Activated naive CD4-positive, alpha-beta T cell treated with anti-CD3 and anti-CD28 coated beads, Interleukin-2, amount 50 U/mL, for 16 hours (primary cell): Measurements from ENCODE around the gene DUS2.

Source experiments
- DNase-seq: peaks from one replicate; pipeline ENCODE4 v3.0.0-alpha.2; 2020

DUS2 gene

DNA sequence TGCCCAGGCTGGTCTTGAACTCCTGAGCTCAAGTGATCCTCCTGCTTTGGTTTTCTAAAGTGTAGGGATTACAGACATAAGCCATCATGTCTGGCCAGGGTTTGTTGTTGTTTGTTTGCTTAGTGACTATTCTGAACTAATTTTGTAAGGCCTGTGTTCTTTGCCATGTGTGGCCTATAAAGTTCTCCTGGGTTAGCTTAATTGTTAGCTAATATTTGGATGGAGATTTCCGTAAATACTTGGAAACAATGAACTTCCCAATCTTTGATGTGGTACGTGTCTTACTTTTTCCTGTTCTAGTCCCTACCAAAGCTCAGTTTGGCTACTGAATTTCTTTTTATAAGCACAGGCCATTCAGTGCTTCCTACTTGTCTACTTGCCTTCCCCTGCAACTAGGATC, 24.9 kb downstream of the DUS2 start:
- DNase-seq, result no peak

DNA sequence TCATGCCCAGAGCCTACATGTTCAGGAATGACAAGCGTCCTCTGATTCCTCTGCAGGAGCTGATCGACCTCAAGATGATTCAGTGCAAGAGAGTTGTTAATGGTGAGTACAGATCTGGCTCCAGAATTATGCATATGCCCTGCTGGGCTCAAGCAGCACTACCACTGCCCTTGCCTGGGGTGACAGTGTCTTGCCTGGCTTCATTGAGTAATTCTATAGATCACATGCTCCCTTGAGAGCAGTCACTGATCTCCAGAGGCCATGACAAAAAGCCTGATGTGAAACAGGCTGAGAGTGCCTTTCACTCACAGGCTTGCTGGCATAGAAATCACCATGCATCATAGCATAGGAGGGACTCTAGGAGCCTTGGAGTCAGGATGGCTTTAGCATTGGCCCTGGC, 26.4 kb downstream of the DUS2 start:
- no peak for DNase-seq

DNA sequence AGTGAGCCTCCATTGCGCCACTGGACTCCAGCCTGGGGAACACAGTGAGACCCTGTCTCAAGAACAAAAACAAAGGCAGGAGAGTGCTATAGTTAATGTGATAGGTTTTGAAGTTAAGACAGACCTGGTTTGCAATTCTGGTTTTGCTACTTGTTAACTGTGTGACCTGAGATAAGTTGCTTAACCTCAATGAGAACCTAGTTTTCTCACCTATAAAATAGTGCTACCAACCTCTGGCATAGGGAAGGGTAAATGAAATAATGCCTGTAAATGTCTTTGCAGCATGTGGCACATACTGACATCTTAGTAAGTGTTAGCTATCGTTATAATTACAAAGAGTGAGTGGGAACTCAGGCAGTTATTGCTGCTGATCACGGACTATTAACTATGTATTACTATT, 32.3 kb downstream of the DUS2 start:
- no peak for DNase-seq

DNA sequence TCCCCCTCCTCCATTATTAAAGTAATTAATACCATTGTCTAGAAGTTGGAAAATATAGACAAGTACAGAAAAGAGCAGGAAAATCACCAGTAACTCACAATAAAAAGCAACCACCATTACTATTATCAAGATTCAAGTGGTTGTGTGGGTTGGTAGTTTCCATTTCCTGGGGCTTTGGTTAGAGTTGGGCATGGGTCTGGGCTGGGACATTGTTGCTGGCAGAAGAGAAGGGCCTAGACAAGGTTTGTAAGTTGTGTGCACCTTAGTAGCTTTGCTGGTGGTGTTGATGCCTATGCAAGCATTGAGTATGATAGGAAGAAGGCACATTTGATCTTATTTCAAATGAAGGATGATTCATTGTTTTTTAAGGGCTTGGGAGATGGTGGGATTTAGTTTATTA, 36.7 kb downstream of the DUS2 start:
- DNase-seq, result no peak

DNA sequence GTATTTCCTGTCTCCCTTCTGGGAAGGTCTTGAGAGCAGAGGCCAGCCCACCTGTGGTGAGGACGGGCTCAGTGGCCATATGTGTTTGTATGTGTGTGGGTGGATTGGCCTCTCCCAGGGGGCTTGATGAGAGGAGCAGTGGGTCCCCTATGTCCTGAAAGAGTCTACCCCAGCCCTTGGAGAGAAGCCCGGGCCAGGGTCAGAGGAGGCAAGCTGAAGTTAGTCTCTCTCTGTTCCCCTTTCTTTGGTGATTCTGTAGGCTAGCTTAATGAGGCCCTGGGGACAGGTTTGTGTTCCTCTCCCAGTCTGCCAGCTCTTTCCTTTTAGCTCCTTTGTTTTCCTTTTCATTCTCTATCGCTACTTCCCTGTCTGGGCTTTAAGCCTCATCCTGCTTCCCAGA, 38.3 kb downstream of the DUS2 start:
- no peak for DNase-seq

DNA sequence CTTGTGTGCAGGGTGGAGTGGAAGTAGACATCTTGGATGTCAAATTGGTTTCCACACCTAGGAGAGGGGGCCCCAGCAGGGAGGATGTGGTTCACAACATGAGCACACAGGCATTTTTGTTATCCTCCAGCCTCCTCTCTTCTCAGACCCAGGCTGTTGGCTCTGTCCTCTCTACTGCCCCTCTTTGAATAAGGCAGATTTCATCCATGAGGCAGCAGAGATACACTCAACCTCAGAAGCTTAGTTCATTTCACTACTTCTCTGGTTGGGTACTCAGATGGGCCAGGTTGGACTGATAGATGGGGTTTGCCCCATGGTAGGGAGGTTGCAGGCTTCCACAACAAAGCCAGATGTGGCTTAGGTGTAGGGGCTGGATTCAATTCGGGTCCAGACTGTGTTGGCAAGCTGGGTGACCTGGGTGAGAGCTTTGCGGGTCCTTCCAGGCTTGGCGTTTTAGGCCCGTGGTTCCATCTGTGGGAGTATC, 39.9 kb downstream of the DUS2 start:
- DNase-seq, result no peak

DNA sequence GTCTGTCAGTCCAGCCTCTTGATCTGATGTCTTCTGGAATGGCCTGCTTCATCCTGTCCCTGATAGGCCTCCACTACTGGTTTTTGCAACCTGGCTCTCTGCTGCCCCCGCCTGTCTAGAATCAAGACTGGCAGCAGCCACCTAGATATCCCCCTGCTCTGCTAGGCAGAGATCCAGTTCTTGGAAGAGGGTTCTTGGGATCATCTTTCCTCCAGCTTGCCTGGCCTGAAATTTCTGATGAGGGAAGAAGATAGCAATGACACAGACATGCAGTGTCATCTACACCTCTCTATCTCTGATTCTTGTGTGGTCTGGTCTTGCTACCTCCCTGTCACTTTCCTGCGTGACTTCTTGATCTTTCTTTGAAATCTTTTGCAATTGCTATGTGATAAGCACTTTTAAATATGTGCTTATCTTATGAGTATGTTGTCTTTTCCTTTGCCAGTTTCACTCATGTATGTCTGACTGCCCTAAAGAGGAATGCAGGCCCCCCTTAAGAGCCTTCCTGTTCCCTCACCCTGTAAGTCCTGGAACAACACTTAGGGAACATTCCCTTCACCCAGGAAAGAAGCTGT, 41.8 kb downstream of the DUS2 start:
- DNase-seq, result peak; percentile 70

DNA sequence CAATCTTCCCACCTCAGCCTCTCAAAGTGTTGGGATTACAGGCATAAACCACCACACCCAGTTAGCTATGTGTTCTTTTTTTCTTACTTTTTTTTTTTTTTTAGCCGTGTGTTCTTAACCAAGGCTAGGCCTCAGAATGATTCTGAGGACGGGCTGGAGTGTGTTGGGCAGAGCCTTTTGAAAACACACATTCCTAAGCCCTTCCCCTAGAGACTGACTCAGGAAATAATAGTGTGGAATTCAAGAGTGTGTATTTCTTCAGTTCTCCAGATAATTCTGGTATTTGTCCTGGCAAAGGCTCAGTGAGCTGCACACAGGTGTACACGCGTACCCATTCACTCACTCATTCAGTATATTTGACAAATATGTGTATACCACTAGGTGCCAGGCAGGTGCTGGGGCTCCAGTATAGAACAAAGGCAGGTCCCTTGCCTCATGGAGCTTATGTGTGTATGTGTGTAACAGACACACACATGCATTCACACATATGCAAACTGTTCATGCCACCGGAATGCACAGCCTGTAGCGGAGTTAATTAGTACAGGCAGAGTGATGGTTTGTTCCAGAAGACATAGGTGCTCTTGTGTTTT, 42.7 kb downstream of the DUS2 start:
- DNase-seq, result no peak

DNA sequence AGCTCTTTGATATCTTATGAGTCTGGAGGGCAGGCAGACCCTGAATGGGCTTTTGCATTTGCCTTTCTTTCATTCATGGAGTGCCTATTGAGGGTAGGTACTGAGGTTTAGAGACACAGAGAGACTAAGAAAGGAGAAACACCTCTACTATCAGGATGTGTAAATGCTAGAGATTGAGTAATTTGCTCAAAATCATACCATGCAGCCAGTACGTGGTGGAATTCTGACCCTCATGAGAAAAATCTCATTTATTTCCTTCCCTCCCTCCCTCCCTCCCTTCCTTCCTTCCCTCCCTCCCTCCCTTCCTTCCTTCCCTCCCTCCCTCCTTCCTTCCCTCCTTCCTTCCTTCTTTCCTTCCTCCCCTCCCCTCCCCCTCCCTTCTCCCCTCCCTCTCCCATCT, 43.7 kb downstream of the DUS2 start:
- DNase-seq, result no peak

DNA sequence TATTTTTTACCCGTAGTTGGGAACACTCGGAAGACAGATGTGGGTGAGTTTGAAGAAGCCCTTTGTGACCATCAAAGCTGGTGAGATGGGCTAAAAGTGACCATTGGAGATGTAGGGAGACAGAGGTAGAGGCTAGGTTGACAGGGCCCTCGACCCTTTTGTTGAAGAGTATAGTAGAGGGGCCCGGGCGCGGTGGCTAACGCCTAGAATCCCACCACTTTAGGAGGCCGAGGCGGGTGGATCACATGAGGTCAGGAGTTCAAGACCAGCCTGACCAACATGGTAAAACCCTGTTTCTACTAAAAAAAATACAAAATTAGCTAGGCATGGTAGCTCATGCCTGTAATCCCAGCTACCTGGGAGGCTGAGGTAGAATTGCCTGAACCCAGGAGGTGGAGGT, 45.8 kb downstream of the DUS2 start:
- DNase-seq, result no peak

DNA sequence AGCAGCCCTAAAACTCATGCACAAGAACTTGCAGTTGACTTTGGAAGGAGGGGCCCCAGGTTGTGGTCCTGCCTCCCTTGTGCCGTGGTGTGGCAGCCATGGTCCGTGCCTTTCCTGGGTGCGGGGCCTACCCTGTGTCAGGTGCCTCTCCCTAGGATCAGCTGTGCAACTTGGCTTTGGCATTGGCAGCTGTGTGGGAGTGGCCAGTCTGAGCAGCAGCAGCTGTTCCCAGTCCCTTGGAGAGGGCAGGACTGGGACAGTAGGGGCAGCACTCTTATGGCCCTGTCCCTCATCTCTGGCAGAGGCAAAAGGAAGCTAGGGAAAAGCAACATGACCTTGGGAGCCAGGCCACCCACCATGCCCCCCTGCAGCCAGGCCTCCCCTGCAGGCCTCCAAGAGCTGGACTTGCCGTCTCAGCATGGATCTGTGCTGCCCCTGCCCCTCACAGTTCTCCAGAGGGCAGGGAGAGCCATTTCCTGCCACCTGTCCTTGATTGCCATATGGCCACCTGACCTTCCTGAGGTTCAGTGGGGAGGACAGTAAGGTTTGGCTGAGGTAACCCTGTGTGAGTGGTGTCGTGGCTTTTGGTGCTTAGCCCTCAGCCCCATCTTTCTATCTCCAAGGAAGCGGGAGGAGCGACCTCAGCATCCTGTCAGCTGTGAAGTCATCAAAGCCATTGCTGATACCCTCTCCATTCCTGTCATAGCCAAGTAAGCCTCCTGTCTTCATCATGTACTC, 46.6 kb downstream of the DUS2 start:
- no peak for DNase-seq

DNA sequence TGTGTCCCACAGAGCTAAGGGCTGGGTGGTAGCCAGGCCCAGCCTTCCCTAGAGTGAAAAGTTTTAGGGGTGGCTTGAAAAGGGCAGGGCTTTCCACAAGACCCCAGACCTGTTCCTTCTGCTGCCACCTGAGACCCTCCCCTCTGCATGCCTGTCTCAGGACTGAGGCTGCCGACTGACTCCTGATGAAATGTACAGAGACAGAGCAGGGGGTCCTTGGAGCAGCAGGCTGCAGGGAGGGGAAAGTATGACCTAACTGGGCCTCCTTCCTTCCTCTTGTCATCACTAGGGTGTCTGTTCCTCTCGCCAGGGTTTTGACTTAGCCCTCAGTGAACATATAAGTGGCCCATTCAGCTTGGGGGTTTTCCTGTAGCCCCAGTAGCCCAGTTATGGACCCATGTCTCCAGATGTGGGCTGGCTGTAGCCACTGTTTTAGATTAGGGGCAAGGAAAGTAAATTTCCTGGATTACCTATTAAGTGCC, 47.2 kb downstream of the DUS2 start:
- no peak for DNase-seq

DNA sequence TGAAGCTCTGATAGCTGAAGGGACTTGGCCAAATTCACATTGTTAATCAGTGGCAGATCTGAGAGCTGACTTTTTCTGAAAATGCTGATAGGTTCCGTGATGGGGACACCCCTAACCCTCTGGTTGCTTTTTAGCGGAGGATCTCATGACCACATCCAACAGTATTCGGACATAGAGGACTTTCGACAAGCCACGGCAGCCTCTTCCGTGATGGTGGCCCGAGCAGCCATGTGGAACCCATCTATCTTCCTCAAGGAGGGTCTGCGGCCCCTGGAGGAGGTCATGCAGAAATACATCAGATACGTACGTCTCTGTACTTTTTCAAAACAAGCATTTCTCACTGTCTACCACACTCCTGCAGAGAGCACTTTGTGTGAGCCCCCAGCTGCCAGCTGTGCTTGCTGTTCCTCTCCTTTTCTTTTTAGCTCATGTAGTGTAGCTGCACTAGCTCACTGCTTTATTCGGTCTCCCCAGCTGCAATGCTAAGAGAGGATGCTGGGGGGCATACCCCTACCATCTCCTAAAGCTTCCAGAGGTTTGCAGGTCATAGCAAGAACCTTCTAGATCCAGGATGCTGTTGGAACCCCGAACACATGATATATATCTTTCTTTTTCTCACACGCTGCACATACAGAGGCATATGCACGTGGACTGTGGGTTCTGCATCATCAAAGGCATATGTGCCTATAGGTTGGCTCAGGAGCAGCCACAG, 47.9 kb downstream of the DUS2 start:
- no peak for DNase-seq

DNA sequence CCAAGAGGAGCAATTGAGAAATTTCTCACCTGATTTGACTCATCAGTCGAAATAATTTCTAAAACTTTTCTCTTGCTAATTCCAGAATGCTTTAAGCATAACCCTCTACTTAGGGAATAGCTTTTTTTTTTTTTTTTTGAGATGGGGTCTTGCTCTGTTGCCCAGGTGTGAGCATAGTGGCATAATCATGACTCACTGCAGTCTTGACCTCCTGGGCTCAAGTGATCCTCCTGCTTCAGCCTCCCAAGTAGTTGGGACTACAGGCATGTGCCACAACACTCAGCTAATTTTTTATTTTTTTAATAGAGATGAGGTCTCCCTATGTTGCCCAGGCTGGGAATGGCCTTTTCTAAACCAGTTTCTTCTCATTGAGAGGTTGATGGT, 48.4 kb downstream of the DUS2 start:
- no peak for DNase-seq

DNA sequence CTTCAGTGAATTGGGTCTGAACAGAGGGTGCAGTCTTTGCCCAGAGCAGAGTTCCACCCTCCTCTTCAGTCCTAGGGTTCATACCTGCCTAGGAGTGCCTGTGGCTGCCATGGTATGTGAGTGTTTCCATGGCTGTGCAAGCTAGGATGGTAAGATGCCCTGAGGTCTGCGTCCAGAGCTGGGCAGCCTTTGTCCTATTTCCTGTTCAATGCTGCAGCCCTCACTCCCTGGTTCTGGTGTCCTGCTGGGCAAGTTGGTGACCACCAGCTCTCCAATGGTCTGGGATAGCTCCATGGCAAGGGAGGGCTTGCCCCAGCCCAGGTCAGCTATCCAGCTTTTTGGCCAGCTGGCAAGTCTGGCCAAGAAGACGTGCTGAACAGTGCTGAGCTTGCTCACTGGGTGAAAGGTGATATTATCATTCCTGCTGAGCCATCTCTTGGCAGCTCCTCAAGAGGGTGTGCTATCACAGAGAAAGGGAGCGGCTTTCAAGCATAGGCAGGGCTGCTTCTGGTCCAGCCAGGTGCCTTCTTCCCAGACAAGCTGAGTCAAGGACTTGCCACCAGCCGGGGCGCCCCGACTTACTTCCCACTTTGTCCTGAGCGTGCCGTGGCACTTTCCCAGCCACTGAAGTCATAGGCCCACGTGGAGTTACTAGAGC, 49.1 kb downstream of the DUS2 start:
- DNase-seq, result no peak

DNA sequence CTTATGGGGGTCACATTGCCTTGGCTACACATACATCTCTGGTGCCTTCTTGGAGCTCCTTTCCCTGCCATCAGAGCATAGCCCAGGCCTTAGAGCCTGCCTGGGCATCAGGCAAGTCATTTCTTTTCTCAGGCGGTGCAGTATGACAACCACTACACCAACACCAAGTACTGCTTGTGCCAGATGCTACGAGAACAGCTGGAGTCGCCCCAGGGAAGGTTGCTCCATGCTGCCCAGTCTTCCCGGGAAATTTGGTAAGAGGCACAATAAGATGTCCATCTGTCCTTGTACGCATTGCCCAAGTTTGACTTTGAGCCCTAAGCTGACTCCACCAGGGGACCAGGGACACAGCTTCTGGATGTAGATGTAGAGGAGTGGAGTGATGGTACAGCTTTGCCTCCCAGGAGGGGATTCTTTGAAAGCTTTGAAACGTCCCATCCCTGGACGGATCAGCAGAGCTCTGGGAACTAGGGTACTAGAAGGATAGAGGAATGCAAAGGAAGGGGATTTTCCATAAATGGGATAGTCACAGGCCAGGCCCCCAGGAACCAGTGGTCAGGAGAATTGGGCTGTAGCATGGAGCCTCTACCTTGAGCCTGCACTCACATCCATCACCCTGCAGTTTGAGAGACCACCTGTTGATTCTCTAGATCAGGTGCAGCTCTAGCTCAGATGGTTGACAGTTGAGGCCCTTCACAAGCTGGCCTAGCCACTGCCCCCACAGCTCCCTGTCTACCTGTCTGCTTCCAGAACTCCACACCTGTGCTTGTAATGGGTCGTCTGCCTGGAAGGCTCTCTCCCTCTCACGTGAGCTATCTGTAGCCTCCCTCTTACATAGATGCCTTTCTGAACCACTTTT, 51.0 kb downstream of the DUS2 start:
- no peak for DNase-seq

DNA sequence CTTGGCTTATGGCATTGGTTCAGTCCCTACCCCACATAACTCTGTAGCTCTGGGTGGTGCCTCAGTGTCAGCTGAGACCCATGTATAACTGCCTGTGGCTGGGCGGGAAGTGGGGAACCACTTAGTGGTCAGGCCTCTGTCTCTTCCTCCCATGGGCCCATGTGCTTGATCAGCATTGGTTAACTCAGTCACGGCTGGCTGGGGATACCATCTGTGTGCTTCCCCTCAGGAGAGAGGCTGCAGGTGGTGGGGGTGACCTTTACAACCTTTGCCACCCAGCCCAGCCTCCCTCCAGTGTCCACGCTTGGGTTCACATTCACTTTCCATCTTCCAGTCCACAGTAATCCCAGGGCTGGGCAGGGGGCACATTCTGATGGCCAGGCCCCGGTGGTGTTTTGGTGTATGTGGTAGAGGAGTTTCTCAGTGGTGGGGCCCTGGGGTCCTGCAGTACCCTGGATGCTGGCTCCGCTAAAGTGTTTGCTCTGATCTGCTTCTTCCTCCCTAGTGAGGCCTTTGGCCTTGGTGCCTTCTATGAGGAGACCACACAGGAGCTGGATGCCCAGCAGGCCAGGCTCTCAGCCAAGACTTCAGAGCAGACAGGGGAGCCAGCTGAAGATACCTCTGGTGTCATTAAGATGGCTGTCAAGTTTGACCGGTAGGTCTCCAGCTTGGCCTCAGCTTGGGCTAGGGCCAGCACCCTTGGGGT, 51.9 kb downstream of the DUS2 start:
- no peak for DNase-seq

DNA sequence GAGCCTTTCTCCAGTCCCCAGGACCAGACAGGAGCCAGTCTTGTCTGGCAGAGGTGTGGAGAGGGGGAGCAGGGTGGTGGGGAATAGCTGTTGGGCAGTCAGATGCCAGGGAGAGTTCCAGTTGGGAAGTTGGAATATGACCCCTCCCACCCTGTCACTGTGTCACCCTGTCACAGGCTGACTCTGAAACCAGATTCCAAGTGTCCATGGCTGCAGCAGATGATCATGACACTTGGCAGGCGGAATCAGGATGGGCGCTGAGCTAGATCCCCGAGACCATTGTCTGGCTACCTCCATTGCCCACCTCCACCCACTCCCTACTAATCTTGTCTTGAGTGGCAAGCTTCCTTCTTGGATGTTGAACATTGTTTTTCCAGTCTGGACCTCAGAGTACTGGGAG, 52.9 kb downstream of the DUS2 start:
- DNase-seq, result no peak

DNA sequence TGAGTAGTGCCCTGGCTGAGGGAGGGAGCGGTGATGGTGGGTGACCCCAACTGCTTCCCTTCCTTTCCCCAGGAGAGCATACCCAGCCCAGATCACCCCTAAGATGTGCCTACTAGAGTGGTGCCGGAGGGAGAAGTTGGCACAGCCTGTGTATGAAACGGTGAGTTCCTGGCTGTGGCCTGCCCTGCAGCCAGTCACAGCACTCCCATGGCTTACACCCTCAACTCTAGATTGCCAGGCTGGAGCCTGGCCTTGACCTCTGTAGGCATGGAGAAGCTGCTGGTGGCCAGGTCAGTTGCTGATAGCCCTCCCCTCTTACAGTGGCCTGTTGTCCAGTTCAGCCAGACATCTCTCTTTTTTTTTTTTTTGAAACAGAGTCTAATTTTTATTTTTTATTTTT, 53.5 kb downstream of the DUS2 start:
- DNase-seq, result no peak

DNA sequence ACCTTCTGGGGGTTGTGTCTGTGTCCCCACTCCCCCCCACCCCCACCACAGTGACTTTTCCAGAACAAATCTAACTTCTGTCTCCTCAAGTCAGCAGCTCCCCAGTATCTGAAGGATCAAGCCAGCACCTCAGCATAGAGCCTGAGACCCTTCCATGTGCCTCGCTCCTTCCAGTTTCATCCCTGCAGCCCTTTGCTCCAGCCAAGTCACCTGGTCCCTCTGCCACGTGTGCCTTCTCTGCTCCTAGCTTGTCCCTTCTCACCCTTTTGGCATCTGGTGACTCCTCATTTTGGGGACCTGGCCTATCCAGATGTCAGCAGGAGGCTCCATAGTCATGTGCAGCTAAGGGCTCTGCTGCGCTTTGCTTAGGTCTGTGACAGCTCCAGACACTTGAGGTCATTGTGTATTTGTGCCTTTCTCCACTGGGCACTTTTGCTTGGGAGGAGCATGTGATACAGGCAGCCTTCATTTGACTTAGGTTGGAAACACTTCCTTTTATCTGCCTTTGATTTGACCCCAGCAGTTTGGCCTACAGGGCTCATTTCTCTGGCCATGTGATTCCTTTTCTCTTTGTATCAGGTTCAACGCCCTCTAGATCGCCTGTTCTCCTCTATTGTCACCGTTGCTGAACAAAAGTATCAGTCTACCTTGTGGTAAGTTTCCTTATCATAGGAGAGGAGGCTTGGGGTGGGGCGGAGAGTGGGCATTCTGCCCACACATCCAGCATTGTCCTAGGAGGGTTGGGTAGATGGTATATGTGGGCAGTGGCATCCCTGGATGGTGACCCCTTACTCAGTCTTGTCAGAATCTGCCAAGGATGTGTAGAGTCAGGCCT, 55.0 kb downstream of the DUS2 start:
- DNase-seq, result no peak
